Natural killer cell (primary cell): ENCODE results near the gene HNRNPUL1. TPM values are rescaled to one million over a fixed set of nuclear protein-coding genes. Genes with fewer than 3 reads are reported as not detected.
A peak's percentile ranks its signal among the peaks of the same experiment; 100 is the strongest.

ENCODE experiments used
- ATAC-seq, 3 donors: fragments of 150-1000 bp in 2 of 3; fragments of 200-7000 bp in 1 of 3; cut with Tn5 transposase; 1 replicate in 1 of 3; 2 replicates in 2 of 3; pipeline ENCODE4 v1.10.0; 2021; ENCODE audit warnings: mild to moderate bottlenecking in 2 of 3, moderate library complexity in 2 of 3
- DNase-seq, 2 donors: peaks; one replicate each; pipeline versions ENCODE4 v3.0.0 to v3.0.0-alpha.2; 2013 to 2021; ENCODE audit warnings: mixed read lengths in 1 of 2
- H3K27ac ChIP-seq: one replicate; pipeline ENCODE4 v1.5.1; 2013; ENCODE audit warnings: mild to moderate bottlenecking, low read length
- H3K27me3 ChIP-seq: one replicate; pipeline ENCODE4 v1.6.1; 2013; ENCODE audit warnings: low read length; ENCODE audit not compliant: control insufficient read depth, insufficient read depth
- H3K36me3 ChIP-seq: one replicate; pipeline ENCODE4 v1.6.1; 2013; ENCODE audit warnings: low read length; ENCODE audit not compliant: control insufficient read depth, insufficient read depth
- H3K4me1 ChIP-seq: one replicate; pipeline ENCODE4 v1.6.1; 2013; ENCODE audit warnings: low read length; ENCODE audit not compliant: control insufficient read depth, insufficient read depth
- H3K4me3 ChIP-seq: one replicate; pipeline ENCODE4 v1.5.1; 2013; ENCODE audit warnings: low read length
- H3K9me3 ChIP-seq: one replicate; pipeline ENCODE4 v1.6.1; 2013; ENCODE audit warnings: low read length; ENCODE audit not compliant: control insufficient read depth, insufficient read depth
- H3K27ac Mint-ChIP-seq, 2 donors: one replicate each; pipeline ENCODE4 v1.8.0; 2022; ENCODE audit warnings: mild to moderate bottlenecking in 2 of 2, mixed read lengths in 2 of 2, moderate library complexity in 1 of 2
- H3K27me3 Mint-ChIP-seq, 2 donors: one replicate each; pipeline ENCODE4 v1.8.0; 2022; ENCODE audit warnings: low read depth in 2 of 2, mixed read lengths in 2 of 2
- H3K36me3 Mint-ChIP-seq: one replicate; pipeline ENCODE4 v1.8.0; 2022; ENCODE audit warnings: mixed read lengths
- H3K4me1 Mint-ChIP-seq, 2 donors: one replicate each; pipeline ENCODE4 v1.8.0; 2022; ENCODE audit warnings: mixed read lengths in 2 of 2
- H3K4me3 Mint-ChIP-seq: one replicate; pipeline ENCODE4 v1.8.0; 2022; ENCODE audit warnings: mild to moderate bottlenecking, moderate library complexity, mixed read lengths
- H3K9me3 Mint-ChIP-seq, 2 donors: one replicate each; pipeline ENCODE4 v1.8.0; 2022; ENCODE audit warnings: mixed read lengths in 2 of 2
- WGBS: methylation state at CpG from one replicate; pipeline ENCODE4 v1.1.7; 2013; ENCODE audit warnings: missing lambda C conversion rate; ENCODE audit not compliant: insufficient coverage; 5-methylcytosine and 5-hydroxymethylcytosine counted together
- intact Hi-C: fragments of 100-400 bp; cut with micrococcal nuclease; formaldehyde crosslinking; loops from one replicate; pipeline ENCODE4 v1.14.2; 2022
- total RNA-seq, 4 donors: library from RNA; stranded (reverse); fragments of 120-200 nt in 1 of 4; gene quantifications; one replicate each; pipeline versions ENCODE4 v1.2.3 to v1.2.4, GENCODE V29; 2013 to 2022
- TF ChIP-seq, protein P1 (sequence below): fragments of 200-600 bp; IDR thresholded peaks from one replicate; pipeline ENCODE4 v1.8.0; 2022; ENCODE audit warnings: antibody characterized with exemption

The HNRNPUL1 gene
- total RNA-seq, 3 donors from 2014 or later (not counting 1 experiment from before 2014, with no cell fraction given), result 279 to 360 (median 315) TPM

DNA sequence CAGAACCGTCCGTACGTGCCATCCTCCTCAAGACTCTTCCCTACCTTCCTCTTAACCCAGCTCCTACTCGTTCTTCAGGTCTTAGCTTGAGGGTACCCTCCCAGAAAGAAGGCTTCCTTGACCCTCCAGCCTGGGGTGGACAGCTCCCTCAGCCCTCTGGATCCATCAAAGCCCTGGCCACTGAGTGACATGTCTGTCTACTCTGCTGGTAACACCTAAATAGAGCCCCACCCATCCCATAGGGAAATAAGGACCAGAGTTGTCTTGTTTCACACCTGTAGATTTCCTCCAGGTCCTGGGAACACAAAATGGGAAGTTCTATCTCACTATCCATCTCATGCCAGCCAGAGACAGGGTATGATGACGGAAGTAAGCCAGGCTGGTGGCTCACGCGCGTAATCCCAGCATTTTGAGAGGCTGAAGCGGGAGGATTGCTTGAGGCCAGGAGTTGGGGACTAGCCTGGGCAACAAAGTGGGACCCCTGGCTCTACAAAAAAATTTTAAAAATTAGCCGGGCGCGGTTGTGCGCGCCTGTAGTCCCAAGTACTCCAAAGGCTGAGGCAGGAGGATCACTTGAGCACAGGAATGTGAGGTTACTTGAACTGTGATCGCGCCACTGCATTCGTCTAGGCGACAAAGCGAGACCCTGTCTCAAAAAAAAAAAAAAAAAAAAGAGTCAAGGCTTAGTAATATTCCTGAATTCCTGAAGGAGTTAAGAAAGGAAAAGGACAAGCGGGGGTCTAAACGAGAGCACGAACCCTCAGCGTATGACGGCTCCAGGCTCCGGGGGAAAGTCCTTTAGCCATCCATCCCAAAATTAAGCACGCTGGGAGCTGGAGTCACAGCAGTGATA lies 45.2 kb downstream of the HNRNPUL1 start:
- no peaks in the 10 kb centered on the region for H3K9me3 Mint-ChIP-seq
- H3K27ac ChIP-seq, result peak overlapping the region; percentile 97
- H3K27me3 ChIP-seq, result no peaks in the 10 kb centered on the region
- no peaks in the 10 kb centered on the region for H3K27me3 Mint-ChIP-seq
- intact Hi-C loops, result loop anchor here (2.0 to 10.0 kb wide), 4 partner anchors 21 to 647 kb away; partner anchors contain the start of gene TGFB1
- peaks cover 78 to 81% of the 10 kb centered on the region in 2 donors for H3K4me1 Mint-ChIP-seq
- peak; percentile 19 to 58 for DNase-seq
- H3K36me3 Mint-ChIP-seq, result peaks cover 8% of the 10 kb centered on the region
- TF ChIP-seq, protein P1, sequence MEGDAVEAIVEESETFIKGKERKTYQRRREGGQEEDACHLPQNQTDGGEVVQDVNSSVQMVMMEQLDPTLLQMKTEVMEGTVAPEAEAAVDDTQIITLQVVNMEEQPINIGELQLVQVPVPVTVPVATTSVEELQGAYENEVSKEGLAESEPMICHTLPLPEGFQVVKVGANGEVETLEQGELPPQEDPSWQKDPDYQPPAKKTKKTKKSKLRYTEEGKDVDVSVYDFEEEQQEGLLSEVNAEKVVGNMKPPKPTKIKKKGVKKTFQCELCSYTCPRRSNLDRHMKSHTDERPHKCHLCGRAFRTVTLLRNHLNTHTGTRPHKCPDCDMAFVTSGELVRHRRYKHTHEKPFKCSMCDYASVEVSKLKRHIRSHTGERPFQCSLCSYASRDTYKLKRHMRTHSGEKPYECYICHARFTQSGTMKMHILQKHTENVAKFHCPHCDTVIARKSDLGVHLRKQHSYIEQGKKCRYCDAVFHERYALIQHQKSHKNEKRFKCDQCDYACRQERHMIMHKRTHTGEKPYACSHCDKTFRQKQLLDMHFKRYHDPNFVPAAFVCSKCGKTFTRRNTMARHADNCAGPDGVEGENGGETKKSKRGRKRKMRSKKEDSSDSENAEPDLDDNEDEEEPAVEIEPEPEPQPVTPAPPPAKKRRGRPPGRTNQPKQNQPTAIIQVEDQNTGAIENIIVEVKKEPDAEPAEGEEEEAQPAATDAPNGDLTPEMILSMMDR, result no peak
- H3K4me3 Mint-ChIP-seq, result peak overlapping the region; percentile 96
- no peak for ATAC-seq
- peaks cover 45% of the 10 kb centered on the region for H3K36me3 ChIP-seq
- 11% methylated on average over 26 of the region's 26 CpGs for WGBS
- H3K9me3 ChIP-seq, result no peaks in the 10 kb centered on the region
- H3K27ac Mint-ChIP-seq, result peak overlapping the region; percentile 91 to 94
- H3K4me1 ChIP-seq, result peaks cover 67% of the 10 kb centered on the region
- peak overlapping the region; percentile 73 for H3K4me3 ChIP-seq

DNA sequence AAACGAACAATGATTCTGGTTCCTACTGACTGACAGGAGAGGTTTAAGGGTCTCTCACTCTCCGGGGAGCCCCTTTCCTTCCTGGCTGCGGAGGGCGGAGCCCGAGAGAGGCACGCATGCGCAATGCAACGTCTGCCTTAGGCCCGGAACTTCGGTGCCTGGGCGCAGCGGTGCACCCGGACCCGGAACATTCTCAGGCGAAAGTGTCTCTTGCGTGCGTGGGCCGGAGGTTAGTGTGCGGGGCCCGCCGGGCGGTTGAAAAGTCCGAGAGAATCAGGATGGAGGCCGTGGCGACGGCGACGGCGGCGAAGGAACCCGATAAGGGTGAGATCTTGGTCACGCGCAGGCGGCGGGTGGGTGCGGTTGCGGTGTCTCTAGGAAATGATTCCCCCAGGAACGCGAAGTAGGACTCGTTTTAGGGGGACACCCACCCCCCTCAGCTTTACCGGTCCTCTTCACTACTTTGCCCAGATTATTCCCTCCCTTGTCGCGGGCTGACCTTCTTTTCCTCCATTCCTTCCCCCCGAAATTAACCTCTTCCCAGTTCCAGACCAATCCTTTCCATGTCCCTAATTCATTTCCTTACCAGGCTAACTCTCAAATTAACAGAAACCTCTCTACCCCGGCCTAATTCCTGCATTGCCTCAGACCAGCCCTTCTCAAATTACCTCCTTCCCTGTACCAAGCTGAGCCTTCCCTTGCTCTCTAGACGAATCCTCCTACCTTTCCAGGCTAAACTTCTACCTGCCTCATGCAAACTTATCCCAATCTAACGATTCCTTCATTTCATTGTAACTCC lies 46.1 kb downstream of the HNRNPUL1 start, which contains the start of gene CCDC97:
TSS of gene CCDC97 (plus strand) at position 140 of the 799 bp plus-strand sequence. CDS start at position 279, 139 bp downstream.
- Mint-ChIP-seq H3K27ac (peak within 1 kb of the TSS; percentile 91 to 94), H3K27me3 (no peaks in the 10 kb centered on the region), H3K4me3 (peak within 1 kb of the TSS; percentile 96), H3K9me3 (no peaks in the 10 kb centered on the region), H3K36me3 (peaks cover 8% of the 10 kb centered on the region), H3K4me1 (peaks cover 70 to 73% of the 10 kb centered on the region in 2 donors)
- H3K27ac ChIP-seq, result peak within 1 kb of the TSS; percentile 97
- WGBS, result under 1% methylated on average over 47 of the region's 47 CpGs
- peak within 1 kb of the TSS; percentile 73 for H3K4me3 ChIP-seq
- intact Hi-C loops, result no loop called here
- no peaks in the 10 kb centered on the region for H3K9me3 ChIP-seq
- peaks cover 39% of the 10 kb centered on the region for H3K36me3 ChIP-seq
- H3K27me3 ChIP-seq, result no peaks in the 10 kb centered on the region
- ATAC-seq, result peak; percentile 55 to 73 (median 69)
- peaks cover 59% of the 10 kb centered on the region for H3K4me1 ChIP-seq
- DNase-seq, result peak; percentile 86 to 96
- TF ChIP-seq, protein P1, result no peak

- no peaks in the 10 kb centered on the region for H3K27me3 Mint-ChIP-seq
- no peaks in the 10 kb centered on the region for H3K9me3 ChIP-seq
- peak overlapping the region; percentile 91 to 94 for H3K27ac Mint-ChIP-seq
- ATAC-seq, result no peak
- no peak overlapping the region for H3K27ac ChIP-seq
- peak overlapping the region; percentile 96 for H3K4me3 Mint-ChIP-seq
- H3K36me3 ChIP-seq, result peaks cover 35% of the 10 kb centered on the region
- no peaks in the 10 kb centered on the region for H3K27me3 ChIP-seq
- no peak overlapping the region for H3K4me3 ChIP-seq
- H3K4me1 ChIP-seq, result peaks cover 51% of the 10 kb centered on the region
- TF ChIP-seq, protein P1, result no peak
- WGBS, result 91% methylated on average over 5 of the region's 5 CpGs
- peak in 1 of 2 donors; percentile 33 for DNase-seq
- no peaks in the 10 kb centered on the region for H3K9me3 Mint-ChIP-seq
- H3K4me1 Mint-ChIP-seq, result peaks cover 67 to 68% of the 10 kb centered on the region in 2 donors
- peaks cover 8% of the 10 kb centered on the region for H3K36me3 Mint-ChIP-seq
- intact Hi-C loops, result no loop called here
Observed at GRCh38 chr19:41311072-41311471, 46.9 kb downstream of the HNRNPUL1 start.
